HepG2 (cell line): Measurements from ENCODE around the gene ZNF684. TPM values are rescaled to one million over a fixed set of nuclear protein-coding genes. Genes with fewer than 3 reads are reported as not detected.
A peak's percentile ranks its signal among the peaks of the same experiment; 100 is the strongest.

ENCODE experiments used
- DZIP1 ChIP-seq: sonication (generic); formaldehyde crosslinking; IDR thresholded peaks from 2 replicates; pipeline ENCODE4 v1.5.0; 2020; ENCODE audit warnings: mild to moderate bottlenecking, missing genetic modification reagents
- E2F1 ChIP-seq: sonication (generic); formaldehyde crosslinking; IDR thresholded peaks from 2 replicates; pipeline ENCODE4 v1.5.0; 2020; ENCODE audit warnings: missing genetic modification reagents
- GTF2F1 ChIP-seq: fragments of 150-350 bp; IDR thresholded peaks from 2 replicates; pipeline ENCODE4 v1.6.1; 2014; ENCODE audit warnings: low read length
- HNRNPLL ChIP-seq: fragments of 200-400 bp; formaldehyde crosslinking; IDR thresholded peaks from 2 replicates; pipeline ENCODE4 v1.6.1; 2017; ENCODE audit warnings: mild to moderate bottlenecking, low read depth, low read length; ENCODE audit not compliant: poor library complexity, severe bottlenecking
- IRX3 ChIP-seq: sonication (generic); formaldehyde crosslinking; IDR thresholded peaks from 2 replicates; pipeline ENCODE4 v1.8.1; 2023; ENCODE audit warnings: mild to moderate bottlenecking, low read depth, missing genetic modification reagents, borderline replicate concordance
- TFE3 ChIP-seq: IDR thresholded peaks from 2 replicates; pipeline ENCODE4 v1.6.1; 2016
- U2AF1 ChIP-seq: fragments of 200-400 bp; formaldehyde crosslinking; optimal IDR thresholded peaks from 2 replicates; pipeline ENCODE3; 2017; ENCODE audit warnings: mild to moderate bottlenecking, low read depth, low read length
- WIZ ChIP-seq: sonication (generic); formaldehyde crosslinking; IDR thresholded peaks from 2 replicates; pipeline ENCODE4 v1.5.1; 2020; ENCODE audit warnings: mild to moderate bottlenecking, missing genetic modification reagents
- YEATS2 ChIP-seq: sonication (generic); formaldehyde crosslinking; IDR thresholded peaks from 2 replicates; pipeline ENCODE4 v1.4.0; 2020; ENCODE audit warnings: missing genetic modification reagents, borderline replicate concordance
- ZFP91 ChIP-seq: sonication (generic); formaldehyde crosslinking; IDR thresholded peaks from 2 replicates; pipeline ENCODE4 v1.9.0; 2022; ENCODE audit warnings: missing genetic modification reagents, mild to moderate bottlenecking, borderline replicate concordance
- ZNF224 ChIP-seq: sonication (generic); formaldehyde crosslinking; IDR thresholded peaks from 2 replicates; pipeline ENCODE4 v1.5.0; 2020; ENCODE audit warnings: mild to moderate bottlenecking, missing genetic modification reagents
- ZNF253 ChIP-seq: sonication (generic); formaldehyde crosslinking; IDR thresholded peaks from 2 replicates; pipeline ENCODE4 v1.8.0; 2022; ENCODE audit warnings: mild to moderate bottlenecking, missing genetic modification reagents, borderline replicate concordance
- ZNF513 ChIP-seq: sonication (generic); formaldehyde crosslinking; conservative IDR thresholded peaks from 2 replicates; pipeline ENCODE4 v1.5.0; 2020; ENCODE audit warnings: missing genetic modification reagents
- ZNF740 ChIP-seq: sonication (generic); formaldehyde crosslinking; IDR thresholded peaks from 2 replicates; pipeline ENCODE4 v1.4.0; 2020; ENCODE audit warnings: missing genetic modification reagents
- ZNF841 ChIP-seq: sonication (generic); formaldehyde crosslinking; IDR thresholded peaks from 2 replicates; pipeline ENCODE4 v1.8.1; 2023; ENCODE audit warnings: missing genetic modification reagents, borderline replicate concordance
- ZSCAN22 ChIP-seq: sonication (generic); formaldehyde crosslinking; IDR thresholded peaks from 2 replicates; pipeline ENCODE4 v1.4.0; 2020; ENCODE audit warnings: mild to moderate bottlenecking, missing genetic modification reagents
- polyA plus RNA-seq, 8 experiments: library from polyadenylated mRNA; depleted of rRNA in 3 of 8; stranded (reverse) in 7 of 8; unstranded in 1 of 8; fragments of >200 nt; fragmentation: Illumina TruSeq in 4 of 8; extraction: Trizol in 4 of 8; gene quantifications; 2 replicates each; pipeline versions ENCODE4 v1.2.1 to v1.2.3, GENCODE V29; 2011 to 2016; ENCODE audit warnings: low read depth in 4 of 8, missing spikeins in 1 of 8, mixed read lengths in 1 of 8; ENCODE audit not compliant: insufficient read depth in 1 of 8
- total RNA-seq, 5 experiments: library from RNA; depleted of rRNA; stranded (reverse); fragments of >200 nt; fragmentation: Illumina TruSeq; extraction: Trizol; gene quantifications; 2 replicates each; pipeline ENCODE4 v1.2.3, GENCODE V29; 2016; ENCODE audit warnings: low read depth in 1 of 5

Gene ZNF684
- total and polyA plus RNA-seq, 2 of the 13 experiments (the other 11 are each of a cell fraction or from before 2014, with no cell fraction given): 6.5 to 15.2 TPM

DNA sequence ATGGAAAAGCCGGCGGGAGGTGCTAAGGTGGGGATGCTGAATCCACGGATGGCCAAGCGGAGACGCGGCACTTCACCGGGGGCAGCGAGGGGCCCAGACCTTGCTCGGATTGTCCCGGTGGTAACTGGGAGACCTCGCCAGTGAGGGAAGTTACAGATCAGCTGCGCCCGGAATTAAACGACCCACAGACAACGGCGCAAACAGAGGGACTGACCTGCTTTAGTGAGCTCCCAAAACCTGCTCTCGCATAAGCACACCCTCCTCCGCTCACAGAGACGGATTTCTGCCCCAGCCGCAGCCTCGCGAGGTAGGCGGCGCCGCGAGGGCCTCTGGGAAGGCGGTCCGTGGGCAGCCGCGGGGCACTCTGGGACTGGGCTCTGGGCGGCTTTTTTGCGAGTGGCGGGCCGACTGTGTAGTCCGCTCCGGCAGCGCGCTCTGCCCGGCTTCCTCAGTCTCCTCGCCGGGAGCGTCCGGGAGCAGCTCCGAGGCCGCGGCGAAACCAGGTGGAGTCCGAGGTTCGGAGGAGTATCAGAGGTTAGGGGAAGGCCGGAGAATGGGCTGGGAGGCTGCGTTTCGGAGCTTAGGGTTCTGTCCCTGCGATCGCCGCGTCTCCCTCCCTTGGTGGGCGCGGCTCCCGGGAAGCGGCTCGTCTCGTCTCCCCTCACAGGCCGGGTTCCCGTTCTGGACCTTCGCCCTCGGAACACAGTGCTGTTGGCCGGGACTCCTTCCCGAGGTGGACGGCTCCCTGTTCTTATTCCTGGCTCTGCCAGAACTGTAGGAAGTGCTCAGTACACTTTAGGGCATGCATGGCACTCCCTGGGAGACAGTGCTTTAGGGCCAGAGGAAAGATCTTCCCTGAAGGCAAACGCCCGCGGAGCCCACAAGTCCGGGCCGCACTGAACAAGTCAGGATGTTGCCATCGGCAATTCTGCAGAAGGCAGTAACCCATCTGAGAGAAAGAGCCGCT, 22.8 kb upstream of the ZNF684 start, which contains the start of gene EXO5 (continued):
- TF ChIP-seq HNRNPLL (peak; percentile 51), IRX3 (CRISPR knock-in tag) (peak; percentile 13; the same call in 1 of the 2 replicates), YEATS2 (peak; percentile 96), E2F1 (CRISPR knock-in tag) (peak; percentile 83), GTF2F1 (no peak), ZNF224 (CRISPR knock-in tag) (peak; percentile 82; the same call in 1 of the 2 replicates), ZNF740 (peak; percentile 78; the same call in 1 of the 2 replicates), ZFP91 (peak; percentile 93; the same call in 1 of the 2 replicates), TFE3 (CRISPR knock-in tag) (peak; percentile 65; the same call in 1 of the 2 replicates), DZIP1 (CRISPR knock-in tag) (peak; percentile 92), U2AF1 (no peak), ZNF253 (CRISPR knock-in tag) (no peak), ZNF841 (no peak), ZSCAN22 (CRISPR knock-in tag) (no peak), ZNF513 (0 out of 2 replicates have a peak, but pooled peaks have one; percentile 90), WIZ (CRISPR knock-in tag) (peak; percentile 40; the same call in 1 of the 2 replicates)
